ENCODE measurements around the gene FBXL14.

FBXL14 gene

GRCh38 chr12:1553536-1553935, 40.8 kb downstream of the FBXL14 start:
- no peak for TF ChIP-seq CTCF (IDR thresholded peaks at IDR 0.05)
- Histone ChIP-seq H3K4me3 (ENCODE audit: low read depth in 1 of 2, low read length in 1 of 2) (no peak overlapping the region), H3K27me3 (peaks cover 22% of the 10 kb centered on the region), H3K4me1 (ENCODE audit: control insufficient read depth in 1 of 2, insufficient read depth in 1 of 2, low read depth in 1 of 2, low read length in 1 of 2) (no peaks in the 10 kb centered on the region), H3K27ac (no peak overlapping the region), H3K9me3 (no peaks in the 10 kb centered on the region), H3K36me3 (no peaks in the 10 kb centered on the region)

- no peaks in the 10 kb centered on the region for H3K36me3 ChIP-seq
- no peak overlapping the region for H3K4me3 ChIP-seq (ENCODE audit: low read depth in 1 of 2, low read length in 1 of 2)
- no peaks in the 10 kb centered on the region for H3K4me1 ChIP-seq (ENCODE audit: control insufficient read depth in 1 of 2, insufficient read depth in 1 of 2, low read depth in 1 of 2, low read length in 1 of 2)
- no peaks in the 10 kb centered on the region for H3K9me3 ChIP-seq
- H3K27ac ChIP-seq, result no peak overlapping the region
- H3K27me3 ChIP-seq, result peaks cover 22% of the 10 kb centered on the region
- TF ChIP-seq CTCF (IDR thresholded peaks at IDR 0.05), result no peak
Observed at GRCh38 chr12:1552911-1553491, 41.4 kb downstream of the FBXL14 start.

DNA sequence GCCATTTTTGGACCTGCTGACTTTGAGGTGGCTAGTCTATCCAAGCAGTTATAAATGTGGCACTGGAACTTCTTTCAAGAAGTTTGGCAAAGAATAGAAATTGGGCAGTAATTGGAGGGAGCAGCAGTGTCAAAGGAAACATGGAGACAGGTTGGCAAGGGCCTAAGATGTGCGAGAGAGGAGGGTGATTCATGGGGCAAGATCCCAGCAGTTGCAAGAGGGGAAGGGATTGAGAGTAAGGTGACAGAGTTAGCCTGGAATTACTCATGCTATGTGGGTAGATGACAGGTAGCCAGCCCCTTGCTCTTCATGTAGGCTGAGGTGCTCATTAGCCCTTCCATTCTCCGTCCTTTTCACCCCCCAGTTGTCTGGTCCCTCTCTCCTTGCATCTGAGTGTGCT, 42.2 kb downstream of the FBXL14 start:
- Histone ChIP-seq H3K27me3 (peaks cover 24% of the 10 kb centered on the region), H3K9me3 (no peaks in the 10 kb centered on the region), H3K27ac (no peak overlapping the region), H3K4me1 (ENCODE audit: control insufficient read depth in 1 of 2, insufficient read depth in 1 of 2, low read depth in 1 of 2, low read length in 1 of 2) (no peaks in the 10 kb centered on the region), H3K4me3 (ENCODE audit: low read depth in 1 of 2, low read length in 1 of 2) (no peak overlapping the region), H3K36me3 (no peaks in the 10 kb centered on the region)
- TF ChIP-seq CTCF (IDR thresholded peaks at IDR 0.05), result no peak

- Histone ChIP-seq H3K27me3 (peaks cover 26% of the 10 kb centered on the region), H3K4me1 (ENCODE audit: control insufficient read depth in 1 of 2, insufficient read depth in 1 of 2, low read depth in 1 of 2, low read length in 1 of 2) (no peaks in the 10 kb centered on the region), H3K4me3 (ENCODE audit: low read depth in 1 of 2, low read length in 1 of 2) (no peak overlapping the region), H3K9me3 (no peaks in the 10 kb centered on the region), H3K36me3 (no peaks in the 10 kb centered on the region), H3K27ac (no peak overlapping the region)
- TF ChIP-seq CTCF (IDR thresholded peaks at IDR 0.05), result no peak
Observed at GRCh38 chr12:1551496-1551895, 42.9 kb downstream of the FBXL14 start.

DNA sequence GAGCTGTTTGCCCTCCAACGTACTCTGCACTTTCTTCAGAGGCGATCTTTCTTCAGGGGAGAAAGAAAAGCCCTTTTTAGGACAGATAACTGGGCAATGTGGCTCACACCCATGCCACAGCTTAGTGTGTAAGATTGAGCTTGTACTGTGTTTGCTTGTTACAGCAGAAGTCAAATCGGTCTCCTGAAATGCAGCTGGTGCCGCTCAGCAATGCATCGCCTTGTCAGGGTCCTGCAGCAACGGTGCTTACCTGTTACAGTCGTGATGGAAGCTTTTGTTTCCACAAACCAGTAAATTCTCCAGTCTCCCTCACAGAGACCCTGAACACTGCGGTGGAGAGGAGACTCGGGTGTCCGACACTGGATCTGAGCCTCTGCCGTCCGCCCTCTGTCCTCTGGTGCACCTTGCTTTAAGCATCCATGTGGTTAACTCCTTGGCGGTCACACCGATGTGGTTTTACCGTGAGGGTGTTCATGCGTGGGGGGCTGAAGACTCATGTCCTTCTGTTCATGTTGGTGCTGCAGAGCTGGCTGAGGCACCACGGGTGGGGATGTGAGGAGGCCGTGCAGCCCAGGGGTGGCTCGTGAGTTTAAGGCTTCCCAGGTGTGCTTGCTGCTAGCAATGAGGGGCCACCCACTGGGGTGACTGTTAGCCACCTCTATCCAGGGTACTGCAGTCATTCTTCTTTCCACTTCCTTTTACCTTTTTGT, 47.3 kb downstream of the FBXL14 start:
- Histone ChIP-seq H3K4me1 (ENCODE audit: control insufficient read depth in 1 of 2, insufficient read depth in 1 of 2, low read depth in 1 of 2, low read length in 1 of 2) (no peaks in the 10 kb centered on the region), H3K4me3 (ENCODE audit: low read depth in 1 of 2, low read length in 1 of 2) (no peak overlapping the region), H3K27me3 (peaks cover 27% of the 10 kb centered on the region), H3K9me3 (no peaks in the 10 kb centered on the region), H3K27ac (no peak overlapping the region), H3K36me3 (no peaks in the 10 kb centered on the region)
- TF ChIP-seq CTCF (IDR thresholded peaks at IDR 0.05), result no peak

Measured in neutrophil (primary cell).